Chondrocyte (in vitro differentiated cells): Measurements from ENCODE around the gene CFAP161. TPM values are rescaled to one million over a fixed set of nuclear protein-coding genes. Genes with fewer than 3 reads are reported as not detected.

Source experiments
- DNase-seq: peaks from one replicate; pipeline ENCODE4 v3.0.0; 2021; ENCODE audit warnings: mixed read lengths, low spot score
- H3K27ac Mint-ChIP-seq: one replicate; pipeline ENCODE4 v1.8.0; 2021; ENCODE audit warnings: mild to moderate bottlenecking, moderate library complexity, mixed read lengths; ENCODE audit not compliant: unreplicated experiment
- H3K27me3 Mint-ChIP-seq: 2 replicates; pipeline ENCODE4 v1.8.0; 2021; ENCODE audit warnings: low read depth, mixed read lengths
- H3K36me3 Mint-ChIP-seq: 2 replicates; pipeline ENCODE4 v1.8.0; 2021; ENCODE audit warnings: low read depth, mixed read lengths
- H3K4me1 Mint-ChIP-seq: 2 replicates; pipeline ENCODE4 v1.8.0; 2021; ENCODE audit warnings: low read depth, mild to moderate bottlenecking, mixed read lengths
- H3K4me3 Mint-ChIP-seq: one replicate; pipeline ENCODE4 v1.8.0; 2021; ENCODE audit warnings: mild to moderate bottlenecking, moderate library complexity, mixed read lengths; ENCODE audit not compliant: unreplicated experiment
- H3K9me3 Mint-ChIP-seq: 2 replicates; pipeline ENCODE4 v1.8.0; 2021; ENCODE audit warnings: low read depth, mixed read lengths
- total RNA-seq: library from RNA; stranded (reverse); gene quantifications from 3 replicates; pipeline ENCODE4 v1.2.1, GENCODE V29; 2021
- TF ChIP-seq, protein P1 (sequence below): fragments of 200-600 bp; sonication (generic); IDR thresholded peaks from 2 replicates; pipeline ENCODE4 v1.5.0; 2021; ENCODE audit warnings: antibody characterized with exemption, mild to moderate bottlenecking, moderate library complexity

Gene CFAP161
- total RNA-seq, 1 donor from 2014 or later, result not detected

DNA sequence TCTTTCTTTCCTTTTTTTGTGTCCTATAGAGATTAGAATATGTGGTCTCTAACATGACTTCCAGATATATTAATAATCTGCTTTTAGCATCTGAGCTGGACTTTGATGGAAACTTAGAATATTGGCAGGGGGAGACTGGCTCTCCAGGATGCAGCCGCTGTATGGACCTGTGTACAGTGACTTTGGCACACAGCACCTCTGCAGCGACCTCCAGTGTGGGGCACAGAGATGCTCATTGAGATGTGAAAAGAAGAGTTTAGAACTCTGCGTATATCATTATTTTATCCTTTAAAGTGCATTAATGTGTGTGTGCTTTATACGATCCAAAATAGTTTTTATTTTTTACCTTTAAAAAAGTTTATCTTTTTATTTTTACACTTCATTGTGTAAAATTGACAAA, 18.3 kb downstream of the CFAP161 start:
- Mint-ChIP-seq H3K9me3 (no peaks in the 10 kb centered on the region), H3K4me3 (no peak overlapping the region), H3K27me3 (peaks cover 7% of the 10 kb centered on the region), H3K4me1 (peaks cover 8% of the 10 kb centered on the region), H3K27ac (no peak overlapping the region), H3K36me3 (no peaks in the 10 kb centered on the region)
- DNase-seq, result no peak
- TF ChIP-seq, protein P1, sequence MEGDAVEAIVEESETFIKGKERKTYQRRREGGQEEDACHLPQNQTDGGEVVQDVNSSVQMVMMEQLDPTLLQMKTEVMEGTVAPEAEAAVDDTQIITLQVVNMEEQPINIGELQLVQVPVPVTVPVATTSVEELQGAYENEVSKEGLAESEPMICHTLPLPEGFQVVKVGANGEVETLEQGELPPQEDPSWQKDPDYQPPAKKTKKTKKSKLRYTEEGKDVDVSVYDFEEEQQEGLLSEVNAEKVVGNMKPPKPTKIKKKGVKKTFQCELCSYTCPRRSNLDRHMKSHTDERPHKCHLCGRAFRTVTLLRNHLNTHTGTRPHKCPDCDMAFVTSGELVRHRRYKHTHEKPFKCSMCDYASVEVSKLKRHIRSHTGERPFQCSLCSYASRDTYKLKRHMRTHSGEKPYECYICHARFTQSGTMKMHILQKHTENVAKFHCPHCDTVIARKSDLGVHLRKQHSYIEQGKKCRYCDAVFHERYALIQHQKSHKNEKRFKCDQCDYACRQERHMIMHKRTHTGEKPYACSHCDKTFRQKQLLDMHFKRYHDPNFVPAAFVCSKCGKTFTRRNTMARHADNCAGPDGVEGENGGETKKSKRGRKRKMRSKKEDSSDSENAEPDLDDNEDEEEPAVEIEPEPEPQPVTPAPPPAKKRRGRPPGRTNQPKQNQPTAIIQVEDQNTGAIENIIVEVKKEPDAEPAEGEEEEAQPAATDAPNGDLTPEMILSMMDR, result no peak

DNA sequence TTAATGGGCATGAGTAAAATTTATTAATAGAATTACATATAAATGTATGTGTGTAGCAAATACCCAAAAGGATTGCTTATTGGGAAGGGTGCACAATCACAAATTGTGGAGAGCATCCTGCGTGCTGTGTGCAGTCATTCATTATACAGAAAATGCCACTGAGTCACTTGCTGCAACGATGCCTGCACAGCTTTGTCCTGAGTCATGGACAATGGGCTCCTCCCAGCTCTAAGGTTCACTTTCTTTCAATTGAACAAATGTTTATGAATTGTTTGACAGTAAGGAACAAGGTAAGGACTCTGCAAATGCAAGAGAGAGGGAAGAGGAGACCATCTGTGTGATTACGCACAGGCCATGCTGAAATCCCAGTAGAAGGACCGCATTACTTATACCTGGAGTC, 18.7 kb downstream of the CFAP161 start:
- H3K9me3 Mint-ChIP-seq, result no peaks in the 10 kb centered on the region
- H3K4me1 Mint-ChIP-seq, result peaks cover 13% of the 10 kb centered on the region
- no peaks in the 10 kb centered on the region for H3K36me3 Mint-ChIP-seq
- no peak for DNase-seq
- TF ChIP-seq, protein P1, result no peak
- H3K4me3 Mint-ChIP-seq, result no peak overlapping the region
- no peak overlapping the region for H3K27ac Mint-ChIP-seq
- H3K27me3 Mint-ChIP-seq, result peaks cover 7% of the 10 kb centered on the region

DNA sequence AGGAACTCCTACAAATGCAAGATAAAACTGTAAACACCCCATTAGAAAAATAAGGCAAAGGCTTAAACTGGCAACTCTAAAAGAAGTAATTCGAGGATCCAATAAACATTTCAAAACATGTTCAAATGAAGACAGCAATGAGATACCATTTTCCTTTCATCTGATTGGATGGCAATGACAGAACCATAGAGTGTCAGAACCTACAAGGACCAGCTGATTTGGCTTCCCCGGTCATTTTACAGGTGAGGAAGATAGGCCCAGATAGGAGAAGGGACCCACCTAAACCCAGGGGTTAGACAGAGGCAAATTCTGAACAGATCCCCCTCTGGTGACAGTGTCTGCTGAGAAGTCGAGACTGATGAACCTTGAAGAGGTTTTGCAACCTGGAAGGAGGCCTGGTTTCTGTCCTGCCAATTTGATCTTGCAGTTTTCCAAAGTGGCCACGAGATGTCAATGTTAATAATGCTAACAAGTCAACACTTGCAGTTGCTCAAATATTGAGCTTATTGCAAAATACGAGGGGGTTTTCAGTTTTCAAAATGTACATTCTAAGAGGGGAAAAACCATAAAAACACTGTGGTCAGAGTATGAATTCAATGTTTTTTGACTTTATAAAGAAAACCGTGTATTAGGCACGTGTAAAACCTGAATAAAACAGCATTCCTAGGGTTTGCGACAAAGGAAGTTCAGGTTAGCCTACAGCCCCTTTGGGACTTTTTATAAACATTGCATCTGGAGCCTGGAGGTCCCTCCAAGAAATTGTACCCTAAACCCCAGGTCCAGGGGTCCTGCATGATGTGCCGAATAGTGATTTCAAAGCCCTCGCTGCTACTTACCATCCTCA, 21.5 kb downstream of the CFAP161 start:
- H3K27ac Mint-ChIP-seq, result no peak overlapping the region
- no peak overlapping the region for H3K4me3 Mint-ChIP-seq
- H3K9me3 Mint-ChIP-seq, result no peaks in the 10 kb centered on the region
- no peak for DNase-seq
- H3K27me3 Mint-ChIP-seq, result peaks cover 7% of the 10 kb centered on the region
- TF ChIP-seq, protein P1, result peak; percentile 88
- H3K36me3 Mint-ChIP-seq, result no peaks in the 10 kb centered on the region
- H3K4me1 Mint-ChIP-seq, result peaks cover 23% of the 10 kb centered on the region

DNA sequence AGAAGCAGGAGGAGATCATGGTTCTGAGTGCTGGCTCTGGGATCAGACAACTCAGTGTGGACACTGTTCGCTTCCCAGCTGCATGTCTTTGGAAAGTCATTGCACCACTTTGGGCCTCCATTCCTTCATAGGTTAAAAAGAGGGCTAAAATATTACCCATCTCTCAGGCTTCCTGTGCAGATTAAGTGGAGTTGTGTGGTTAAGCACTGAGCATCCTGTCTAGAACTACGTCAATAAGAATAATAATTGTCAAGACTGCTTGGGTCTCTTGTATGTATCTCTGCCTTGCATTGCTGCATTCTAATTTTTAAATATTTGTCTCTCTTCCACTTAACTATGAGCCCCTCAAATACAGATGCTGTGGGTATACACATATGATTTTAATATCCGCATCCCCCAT, 22.3 kb downstream of the CFAP161 start:
- no peak overlapping the region for H3K27ac Mint-ChIP-seq
- DNase-seq, result no peak
- H3K4me3 Mint-ChIP-seq, result no peak overlapping the region
- H3K4me1 Mint-ChIP-seq, result peaks cover 31% of the 10 kb centered on the region
- TF ChIP-seq, protein P1, result no peak
- peaks cover 5% of the 10 kb centered on the region for H3K27me3 Mint-ChIP-seq
- H3K9me3 Mint-ChIP-seq, result no peaks in the 10 kb centered on the region
- H3K36me3 Mint-ChIP-seq, result no peaks in the 10 kb centered on the region

DNA sequence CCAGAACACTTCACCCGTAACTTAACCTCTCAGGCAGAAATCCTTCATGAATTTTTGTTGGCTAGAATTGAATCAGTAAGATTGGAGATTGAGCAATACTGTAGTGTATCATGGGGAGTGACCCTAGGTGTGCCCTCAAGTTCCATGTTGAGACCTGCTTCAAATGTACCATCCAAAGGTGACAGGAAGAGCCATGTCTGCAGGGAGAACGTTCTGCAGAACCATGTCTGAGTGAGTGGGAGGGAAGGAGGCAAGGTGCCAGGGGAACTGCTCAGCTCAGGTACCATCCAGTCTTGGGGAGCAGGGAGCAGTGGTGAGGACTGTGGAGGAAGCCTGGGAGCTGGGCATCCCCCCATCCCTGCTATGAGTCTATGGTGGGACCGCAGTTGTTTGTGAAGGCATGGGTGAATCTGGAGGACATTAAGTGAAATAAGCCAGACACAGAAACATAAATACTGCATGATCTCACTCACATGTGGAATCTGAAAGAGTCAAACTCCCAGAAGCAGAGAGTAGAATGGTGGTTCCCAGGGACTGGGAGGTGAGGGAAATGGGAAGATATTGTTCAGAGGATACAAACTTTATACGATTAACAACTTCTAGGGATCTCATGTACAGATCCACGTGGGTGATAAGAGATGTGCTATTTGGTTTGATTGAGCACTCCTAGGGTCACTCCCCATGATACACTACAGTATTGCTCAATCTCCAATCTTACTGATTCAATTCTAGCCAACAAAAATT, 23.3 kb downstream of the CFAP161 start:
- Mint-ChIP-seq H3K27me3 (peaks cover 5% of the 10 kb centered on the region), H3K36me3 (no peaks in the 10 kb centered on the region), H3K4me3 (no peak overlapping the region), H3K27ac (peak overlapping the region; percentile 67), H3K9me3 (no peaks in the 10 kb centered on the region), H3K4me1 (peaks cover 41% of the 10 kb centered on the region)
- no peak for DNase-seq
- TF ChIP-seq, protein P1, result no peak
